HepG2 (cell line): ENCODE measurements around the gene CTNNA3.

Experiments
- MEIS2 ChIP-seq: sonication (generic); formaldehyde crosslinking; IDR thresholded peaks from 2 replicates; pipeline ENCODE4 v1.9.0; 2021; ENCODE audit warnings: mild to moderate bottlenecking, missing genetic modification reagents
- ZNF768 ChIP-seq: sonication (generic); formaldehyde crosslinking; IDR thresholded peaks from 2 replicates; pipeline ENCODE4 v1.4.0; 2020; ENCODE audit warnings: missing genetic modification reagents
- ZSCAN20 ChIP-seq: sonication (generic); formaldehyde crosslinking; IDR thresholded peaks from 2 replicates; pipeline ENCODE4 v1.4.0; 2020; ENCODE audit warnings: missing genetic modification reagents, mild to moderate bottlenecking, borderline replicate concordance
- TF ChIP-seq, protein P1 (sequence below), 2 experiments: IDR thresholded peaks; 2 replicates each; pipeline ENCODE4 v1.6.1; 2011 to 2012; ENCODE audit warnings: low read length in 2 of 2, borderline replicate concordance in 1 of 2, low read depth in 1 of 2, mild to moderate bottlenecking in 1 of 2, moderate library complexity in 1 of 2

DNA sequence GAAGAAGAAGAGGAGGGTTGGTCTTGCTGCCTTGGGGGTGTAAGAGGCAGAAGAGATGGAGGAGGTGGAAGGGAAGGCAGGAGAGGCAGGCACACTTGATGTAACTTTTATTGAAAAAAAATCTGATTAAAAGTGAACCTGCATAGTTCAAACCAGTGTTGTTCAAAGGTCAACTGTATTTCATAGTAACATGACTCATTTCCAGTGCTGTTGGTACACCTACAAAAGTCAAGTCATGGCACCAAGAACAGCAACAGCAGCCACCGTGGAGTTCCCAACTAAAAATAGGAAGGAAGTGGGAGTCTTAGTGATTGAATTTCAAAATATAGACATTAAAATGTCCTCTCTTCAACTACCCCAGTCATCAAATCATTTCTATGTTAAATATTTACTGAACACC is 88.5 kb downstream of the CTNNA3 start:
- no peak for TF ChIP-seq ZNF768 (CRISPR knock-in tag)
- TF ChIP-seq ZSCAN20 (CRISPR knock-in tag) = no peak
- no peak for TF ChIP-seq MEIS2
- TF ChIP-seq, protein P1, sequence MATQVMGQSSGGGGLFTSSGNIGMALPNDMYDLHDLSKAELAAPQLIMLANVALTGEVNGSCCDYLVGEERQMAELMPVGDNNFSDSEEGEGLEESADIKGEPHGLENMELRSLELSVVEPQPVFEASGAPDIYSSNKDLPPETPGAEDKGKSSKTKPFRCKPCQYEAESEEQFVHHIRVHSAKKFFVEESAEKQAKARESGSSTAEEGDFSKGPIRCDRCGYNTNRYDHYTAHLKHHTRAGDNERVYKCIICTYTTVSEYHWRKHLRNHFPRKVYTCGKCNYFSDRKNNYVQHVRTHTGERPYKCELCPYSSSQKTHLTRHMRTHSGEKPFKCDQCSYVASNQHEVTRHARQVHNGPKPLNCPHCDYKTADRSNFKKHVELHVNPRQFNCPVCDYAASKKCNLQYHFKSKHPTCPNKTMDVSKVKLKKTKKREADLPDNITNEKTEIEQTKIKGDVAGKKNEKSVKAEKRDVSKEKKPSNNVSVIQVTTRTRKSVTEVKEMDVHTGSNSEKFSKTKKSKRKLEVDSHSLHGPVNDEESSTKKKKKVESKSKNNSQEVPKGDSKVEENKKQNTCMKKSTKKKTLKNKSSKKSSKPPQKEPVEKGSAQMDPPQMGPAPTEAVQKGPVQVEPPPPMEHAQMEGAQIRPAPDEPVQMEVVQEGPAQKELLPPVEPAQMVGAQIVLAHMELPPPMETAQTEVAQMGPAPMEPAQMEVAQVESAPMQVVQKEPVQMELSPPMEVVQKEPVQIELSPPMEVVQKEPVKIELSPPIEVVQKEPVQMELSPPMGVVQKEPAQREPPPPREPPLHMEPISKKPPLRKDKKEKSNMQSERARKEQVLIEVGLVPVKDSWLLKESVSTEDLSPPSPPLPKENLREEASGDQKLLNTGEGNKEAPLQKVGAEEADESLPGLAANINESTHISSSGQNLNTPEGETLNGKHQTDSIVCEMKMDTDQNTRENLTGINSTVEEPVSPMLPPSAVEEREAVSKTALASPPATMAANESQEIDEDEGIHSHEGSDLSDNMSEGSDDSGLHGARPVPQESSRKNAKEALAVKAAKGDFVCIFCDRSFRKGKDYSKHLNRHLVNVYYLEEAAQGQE (IDR thresholded peaks at IDR 0.05; ENCODE audit: borderline replicate concordance in 1 of 2, low read depth in 1 of 2, low read length in 2 of 2) = no peak
